GM19452 (cell line): ENCODE results near the gene NOS1.

ENCODE experiments used
- ATAC-seq: cut with Tn5 transposase; IDR thresholded peaks from one replicate; pipeline ENCODE4 v1.9.1; 2021; ENCODE audit not compliant: unreplicated experiment

The NOS1 gene

DNA sequence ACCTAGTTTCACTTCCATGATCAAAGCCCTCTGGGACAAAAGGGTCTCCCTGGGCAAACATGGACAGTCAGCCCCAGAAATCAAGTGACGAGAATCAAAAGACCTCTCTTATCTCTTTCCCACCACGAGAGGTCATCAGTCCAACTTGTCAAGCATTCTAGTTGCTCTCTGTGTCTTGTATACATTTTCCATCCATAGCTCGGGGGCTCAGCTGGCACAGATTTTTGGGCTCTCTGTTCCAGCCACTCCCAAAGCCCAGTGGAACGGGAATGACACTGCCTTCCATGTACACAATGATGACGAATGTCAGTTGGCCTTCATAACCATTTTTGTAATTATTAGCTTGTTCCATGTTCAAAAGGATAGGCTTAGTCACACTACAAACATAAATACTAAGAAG lies 29.7 kb downstream of the NOS1 start:
- no peak for ATAC-seq

DNA sequence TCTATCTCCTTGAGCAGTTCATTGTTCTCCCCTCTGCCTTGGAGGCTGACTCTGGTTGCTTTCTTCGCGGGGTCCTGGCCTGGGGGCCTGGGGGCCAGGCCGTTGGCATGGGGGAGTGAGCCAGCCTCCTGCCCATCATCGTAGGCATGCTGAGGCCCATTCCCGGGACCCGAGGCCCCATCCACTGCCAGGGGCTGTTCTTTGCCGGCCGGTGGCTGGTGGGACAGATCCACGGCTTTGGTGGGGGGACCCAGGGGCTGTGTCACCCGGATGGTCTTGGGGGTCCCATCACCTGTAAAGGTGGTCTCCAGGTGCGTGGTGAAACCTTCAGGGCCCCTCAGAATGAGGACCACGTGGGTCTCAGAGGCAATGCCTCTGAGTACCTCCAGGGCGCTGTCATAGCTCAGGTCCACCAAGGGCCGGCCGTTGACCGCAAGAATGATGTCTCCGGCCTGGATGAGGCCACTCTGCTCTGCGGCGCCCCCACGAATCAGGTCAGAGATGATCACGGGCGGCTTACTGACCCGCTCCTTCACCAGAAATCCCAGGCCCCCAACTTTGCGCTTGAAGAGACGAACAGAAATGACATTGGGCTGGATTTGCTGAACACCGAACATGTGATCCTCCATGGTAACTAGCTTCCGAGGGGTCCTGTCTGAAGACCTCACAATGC lies 30.8 kb downstream of the NOS1 start:
- ATAC-seq, result no peak

DNA sequence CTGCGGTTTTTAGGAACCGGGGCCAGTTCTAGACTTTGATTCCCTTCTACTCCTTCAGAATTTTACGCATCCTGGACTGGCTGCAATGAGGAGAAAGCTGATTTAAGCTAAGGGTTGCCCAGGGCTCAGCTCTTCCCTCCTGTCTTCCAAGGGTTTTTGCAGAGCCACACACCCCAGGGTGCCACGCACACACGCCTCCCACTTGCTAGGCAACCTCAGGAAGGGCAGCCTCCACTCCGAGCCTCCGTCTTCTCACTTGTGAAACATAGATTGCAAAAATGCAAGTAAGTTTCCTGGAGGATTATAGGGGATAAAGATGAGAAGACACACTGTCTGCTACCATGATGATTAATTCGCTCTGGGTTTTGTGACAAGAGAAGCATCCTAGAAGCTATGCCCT lies 31.7 kb downstream of the NOS1 start:
- ATAC-seq, result no peak

DNA sequence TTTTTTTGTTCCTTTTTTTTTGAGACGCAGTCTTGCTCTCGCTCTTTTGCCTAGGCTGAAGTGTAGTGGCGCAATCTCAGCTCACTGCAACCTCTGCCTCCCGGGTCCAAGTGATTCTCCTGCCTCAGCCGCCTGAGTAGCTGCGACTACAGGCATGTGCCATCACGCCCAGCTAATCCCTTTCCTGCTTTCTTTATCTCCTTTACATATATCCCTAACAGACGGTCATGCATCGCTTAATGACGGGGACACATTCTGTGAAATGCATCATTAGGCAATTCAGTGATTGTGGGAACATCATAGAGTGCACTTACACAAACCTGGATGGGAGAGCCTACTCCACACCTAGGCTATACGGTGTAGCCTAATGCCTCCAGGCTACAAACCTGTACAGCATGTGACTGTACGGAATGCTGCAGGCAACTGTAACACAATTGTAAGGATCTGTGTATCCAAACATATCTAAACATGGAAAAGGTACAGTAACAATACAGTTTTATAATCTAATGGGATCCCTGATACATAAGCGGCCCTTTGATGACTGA lies 32.8 kb downstream of the NOS1 start:
- ATAC-seq, result no peak

DNA sequence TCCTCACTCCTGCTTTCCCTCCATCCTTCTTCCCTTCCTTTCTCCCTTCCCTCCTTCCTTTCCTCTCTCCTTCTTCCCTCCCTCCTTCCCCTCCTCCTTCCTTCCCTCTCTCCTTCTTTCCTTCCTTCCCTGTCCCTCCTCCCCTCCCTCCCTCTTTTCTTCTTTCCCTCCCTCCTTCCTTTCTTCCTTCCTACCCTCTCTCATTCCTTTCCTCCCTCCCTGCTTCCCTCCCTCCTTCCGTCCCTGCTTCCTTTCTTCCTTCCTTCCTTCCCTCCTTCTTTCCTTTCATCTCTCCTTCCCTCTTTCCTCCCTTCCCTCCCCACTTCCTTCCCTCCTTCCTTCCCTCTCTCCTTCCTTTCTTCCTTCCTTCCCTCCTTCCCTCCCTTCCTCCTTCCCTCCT lies 39.0 kb downstream of the NOS1 start:
- ATAC-seq, result no peak

DNA sequence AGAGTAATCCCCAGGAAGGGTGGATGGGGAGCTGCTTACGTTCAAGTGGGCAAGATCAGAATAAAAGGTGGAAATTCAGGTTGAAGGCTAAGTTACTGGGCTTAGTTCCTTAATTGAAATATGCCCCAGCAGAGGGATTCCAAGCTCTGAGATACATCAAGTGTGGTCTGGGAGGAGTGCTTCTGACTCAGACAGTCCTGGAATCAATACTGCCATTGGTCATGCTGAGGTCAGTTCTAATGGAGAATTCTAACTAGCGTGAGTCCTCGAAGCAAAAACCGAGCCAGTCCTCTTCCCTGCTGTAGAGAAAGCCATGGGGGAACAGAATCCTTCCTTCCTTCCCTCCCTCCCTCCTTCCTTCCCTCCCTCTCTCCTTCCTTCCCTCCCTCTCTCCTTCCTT lies 39.9 kb downstream of the NOS1 start:
- ATAC-seq, result no peak

DNA sequence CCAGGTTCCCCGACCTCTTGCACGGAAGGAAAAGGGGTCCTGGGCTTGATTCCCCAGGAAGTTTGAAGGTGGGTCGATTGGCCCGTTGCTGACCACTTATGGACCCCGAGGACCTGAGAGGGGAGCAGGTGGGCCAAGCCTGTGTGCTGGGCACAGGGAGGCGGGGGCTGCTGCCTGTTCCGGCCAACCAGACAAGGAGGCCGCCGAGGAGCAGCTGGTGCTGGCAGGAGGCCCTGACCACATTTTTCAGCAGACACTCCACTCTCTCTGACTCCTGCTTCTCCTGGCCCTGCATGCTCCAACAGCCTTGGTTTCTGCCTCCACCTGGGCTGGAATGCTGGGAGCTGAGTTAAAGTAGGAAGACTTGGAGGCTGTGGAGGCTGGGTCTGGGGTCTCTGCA lies 42.8 kb downstream of the NOS1 start:
- no peak for ATAC-seq

DNA sequence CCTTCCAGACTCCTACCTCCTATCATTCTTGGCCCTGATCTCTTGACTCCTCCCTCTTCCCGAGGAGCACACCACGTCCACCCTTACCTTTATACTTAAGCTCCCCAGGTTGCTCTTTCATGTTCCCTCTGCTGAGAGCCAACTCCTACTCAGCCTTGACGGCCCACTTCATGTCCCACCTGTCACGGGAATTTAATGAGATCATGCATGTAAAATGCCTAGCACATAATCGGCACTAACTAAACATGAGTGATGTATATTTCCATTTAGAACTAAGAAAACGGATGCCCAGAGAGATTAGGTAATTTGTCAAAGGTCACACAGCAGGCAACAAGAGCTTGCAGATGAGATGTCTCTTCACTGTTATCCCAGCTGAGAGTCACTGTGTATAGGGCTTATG lies 45.1 kb downstream of the NOS1 start:
- no peak for ATAC-seq

DNA sequence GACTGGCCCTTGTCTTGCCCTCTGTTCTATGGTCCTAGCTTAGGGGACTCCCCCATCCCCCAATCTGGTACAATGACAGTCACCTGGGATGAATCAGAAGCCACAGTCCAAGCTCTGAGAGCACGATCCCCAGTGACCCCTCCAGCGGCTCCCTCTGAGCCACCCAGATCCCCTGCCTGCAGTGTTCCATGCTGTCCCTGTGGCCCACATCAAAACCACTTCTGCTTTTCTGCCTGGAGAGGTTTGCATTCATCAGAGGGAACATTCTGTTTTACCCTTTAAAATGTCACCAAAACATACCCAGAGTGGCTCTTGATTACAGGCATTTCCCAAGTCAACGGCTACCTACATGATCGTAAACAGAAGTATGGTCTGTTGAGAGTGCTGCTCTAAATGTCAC lies 47.5 kb downstream of the NOS1 start:
- no peak for ATAC-seq

DNA sequence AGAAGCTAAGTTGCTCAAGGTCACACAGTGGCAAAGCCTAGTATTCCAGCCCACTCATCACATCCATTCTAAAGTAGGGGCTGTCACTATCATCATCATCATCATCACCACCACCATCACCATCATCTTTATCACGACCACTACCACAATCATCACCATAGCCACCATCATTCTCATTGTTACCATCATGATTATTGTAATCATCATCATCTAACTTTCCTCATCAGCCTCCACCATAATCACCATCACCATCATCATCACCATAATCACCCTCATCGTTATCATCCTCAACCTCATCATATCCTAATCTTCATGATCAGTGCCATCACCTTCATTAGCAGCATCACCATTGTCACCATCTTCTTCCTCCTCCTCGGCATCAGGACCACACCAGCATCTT lies 48.7 kb downstream of the NOS1 start:
- no peak for ATAC-seq

DNA sequence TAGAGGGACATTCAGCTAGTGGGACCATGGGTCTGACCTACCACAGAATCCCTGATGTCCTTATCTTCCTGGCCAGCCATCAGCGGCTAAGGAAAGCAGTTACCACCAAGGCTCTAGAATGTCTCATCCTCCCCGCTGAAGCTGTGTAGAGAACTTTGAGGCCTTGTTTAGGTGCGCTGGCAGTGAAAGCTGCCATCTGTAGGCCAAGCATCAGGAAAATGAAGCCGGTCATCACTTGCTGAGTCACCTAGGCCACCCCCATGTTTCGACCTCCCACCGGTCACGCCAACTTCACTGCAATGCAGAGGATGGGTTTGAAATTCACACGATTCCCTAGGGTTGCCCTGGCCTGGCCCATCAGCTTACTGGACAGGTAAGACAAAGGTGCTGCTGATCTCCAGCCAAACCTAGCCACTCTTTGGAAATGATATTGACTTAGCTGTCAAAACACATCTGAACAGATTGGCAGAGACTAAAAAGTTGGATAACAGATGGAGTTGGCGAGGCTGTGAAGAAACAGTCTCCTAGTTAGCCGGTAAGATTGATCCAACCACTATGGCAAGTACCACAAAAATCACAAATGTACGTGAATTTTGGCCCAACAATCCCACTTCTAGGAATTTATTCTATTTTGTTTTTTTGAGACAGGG lies 52.0 kb downstream of the NOS1 start:
- ATAC-seq, result no peak

DNA sequence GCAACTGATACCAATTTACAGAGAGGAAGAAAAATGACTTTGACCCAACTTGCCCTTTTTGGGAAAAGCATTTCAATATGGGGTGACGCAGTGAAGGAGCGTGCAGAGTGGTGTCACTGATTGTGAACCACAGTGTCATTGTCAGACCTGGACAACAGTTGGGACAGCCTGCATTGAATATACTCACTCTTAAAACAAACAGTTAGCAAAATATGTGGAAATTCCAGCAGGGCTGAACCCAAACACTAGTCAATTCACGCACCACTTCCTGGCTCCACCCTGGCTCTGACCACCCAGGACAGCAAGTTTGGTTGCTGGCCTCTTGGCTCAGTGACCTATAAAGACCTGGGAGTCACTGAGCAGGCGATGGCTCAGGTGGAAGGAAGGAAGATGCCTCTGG lies 61.3 kb downstream of the NOS1 start:
- no peak for ATAC-seq

DNA sequence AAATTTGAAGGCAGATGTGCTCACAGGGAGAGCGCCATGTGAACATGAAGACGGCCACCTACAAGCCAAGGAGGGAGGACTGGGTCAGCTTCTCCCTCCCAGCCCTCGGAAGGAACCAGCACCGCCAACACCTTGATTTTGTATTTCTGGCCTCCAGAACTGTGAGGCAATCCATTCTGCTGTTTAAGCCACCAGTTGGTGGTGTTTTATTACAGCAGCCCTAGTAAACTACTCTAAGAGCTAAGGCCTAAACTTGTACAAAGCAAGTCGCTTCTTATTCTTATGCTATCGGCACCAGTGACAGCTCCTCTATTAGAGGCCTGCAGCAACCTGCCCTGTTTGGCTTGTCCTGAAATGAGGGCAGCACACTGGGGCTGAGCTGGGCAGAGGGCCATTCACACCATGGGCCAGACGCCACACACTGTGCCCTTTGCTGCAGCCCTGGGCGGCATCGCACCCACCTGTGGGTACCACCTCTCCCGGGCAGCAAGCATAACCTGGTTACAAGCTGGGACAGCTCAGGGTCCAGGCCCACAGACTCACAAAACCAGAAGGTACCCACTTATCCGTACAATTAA lies 62.7 kb downstream of the NOS1 start:
- ATAC-seq, result no peak

DNA sequence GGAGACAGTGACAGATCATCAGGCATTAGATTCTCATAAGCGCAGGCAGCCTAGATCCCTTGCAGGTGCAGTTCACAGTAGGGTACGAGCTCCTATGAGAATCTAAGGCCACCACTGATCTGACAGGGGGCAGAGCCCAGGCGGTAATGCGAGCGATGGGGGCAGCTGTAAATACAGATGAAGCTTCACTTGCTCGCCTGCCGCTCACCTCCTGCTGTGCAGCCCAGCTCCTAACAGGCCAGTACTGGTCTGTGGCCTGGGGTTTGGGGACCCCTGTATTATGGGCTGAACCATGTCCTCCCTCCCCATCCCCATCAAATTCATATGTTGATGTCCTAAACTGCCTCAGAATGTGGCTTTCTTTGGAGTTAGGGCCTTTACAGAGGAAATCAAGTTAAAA lies 63.2 kb downstream of the NOS1 start:
- no peak for ATAC-seq

DNA sequence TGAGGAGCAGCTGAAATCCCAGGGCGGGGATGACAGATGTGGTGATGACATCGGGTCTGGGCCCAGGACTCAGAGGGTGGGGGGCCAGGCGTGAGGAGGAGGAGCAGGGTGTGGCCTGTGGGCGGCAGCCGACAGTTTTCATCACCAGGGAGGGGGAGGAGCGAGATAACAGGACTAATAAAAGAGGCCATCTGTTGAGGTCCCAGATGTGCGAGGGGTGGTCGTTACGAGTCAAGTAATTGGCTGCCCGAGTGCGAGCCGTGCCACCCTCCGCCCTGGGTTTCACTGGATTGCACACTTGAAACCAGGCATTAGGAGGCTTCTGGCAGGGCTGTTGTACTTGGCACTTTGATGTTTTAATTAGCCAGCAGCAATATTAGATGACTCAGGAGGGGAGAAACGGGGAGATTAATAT lies 67.2 kb downstream of the NOS1 start:
- no peak for ATAC-seq

DNA sequence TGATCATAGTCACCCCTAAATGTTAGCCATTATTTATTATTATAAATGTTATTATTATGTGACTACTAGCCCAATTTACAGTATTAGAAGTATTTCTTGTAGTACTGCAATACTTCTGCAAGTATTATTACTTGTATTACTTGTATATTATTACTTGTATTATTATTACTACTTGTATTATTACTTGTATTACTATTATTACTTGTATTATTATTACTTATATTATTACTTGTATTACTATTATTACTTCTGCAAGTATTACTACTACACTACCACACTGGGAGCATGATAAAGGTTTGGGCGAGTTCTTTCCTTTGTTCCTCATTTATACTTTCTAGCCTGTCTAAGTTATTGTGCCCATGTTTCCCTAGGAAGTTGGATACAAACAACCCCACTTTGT lies 67.9 kb downstream of the NOS1 start:
- ATAC-seq, result no peak

DNA sequence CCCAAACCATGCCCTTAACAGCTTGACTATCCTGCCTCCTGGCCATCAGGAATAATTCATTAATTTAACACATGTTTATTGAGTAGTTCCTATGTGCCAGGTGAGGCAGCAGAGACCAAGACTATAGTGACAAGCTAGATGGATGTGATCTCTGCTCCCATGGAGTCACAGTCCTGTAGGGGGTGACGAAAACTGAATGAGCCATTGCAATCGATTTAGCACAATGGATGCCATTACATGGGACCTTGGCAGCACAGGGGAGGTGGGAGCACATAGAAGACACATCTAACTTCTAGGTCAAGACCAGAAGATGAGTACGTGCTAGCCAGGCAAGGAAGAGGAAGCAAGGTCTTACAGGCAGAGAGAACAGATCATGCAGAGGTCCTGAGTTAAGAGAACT lies 68.7 kb downstream of the NOS1 start:
- no peak for ATAC-seq

DNA sequence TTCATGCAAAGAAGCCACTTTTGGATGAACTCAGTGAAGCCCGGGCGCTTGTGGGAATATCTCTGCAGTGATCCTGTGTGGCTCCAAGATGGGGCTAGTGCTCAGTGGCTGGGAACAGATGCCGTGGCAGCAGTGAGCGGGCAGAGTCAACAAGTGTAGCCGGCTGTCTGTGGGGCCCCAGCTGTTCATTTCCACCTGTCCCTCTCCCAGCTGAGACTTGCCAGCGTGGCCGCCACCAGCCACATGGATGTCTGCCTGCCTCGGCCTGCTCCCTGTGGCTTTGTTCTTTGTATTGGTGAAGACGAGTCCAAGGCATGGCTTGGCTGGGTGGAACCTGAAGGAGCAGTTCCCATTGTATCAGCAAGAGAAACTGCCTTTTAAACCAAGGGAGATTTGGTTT lies 77.3 kb downstream of the NOS1 start:
- ATAC-seq, result no peak

DNA sequence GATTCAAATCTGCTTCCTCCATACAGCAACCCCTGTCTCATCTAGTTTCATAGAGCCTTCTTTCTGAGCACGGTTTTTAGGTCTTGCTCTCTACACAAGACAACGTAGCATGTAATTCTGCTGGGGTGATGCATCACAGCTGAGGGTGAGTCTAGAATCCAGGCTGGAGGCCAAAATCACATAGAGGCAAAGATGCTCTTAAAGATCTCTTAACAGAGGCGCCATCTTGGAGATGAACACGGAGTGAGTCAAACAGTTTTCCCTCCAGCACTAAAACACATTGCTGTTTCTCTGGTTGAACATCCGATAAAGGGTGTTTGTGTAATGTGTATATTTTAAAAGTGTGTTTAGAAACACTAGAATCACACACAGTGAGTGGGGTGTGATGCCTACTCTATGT lies 78.9 kb downstream of the NOS1 start:
- ATAC-seq, result no peak

DNA sequence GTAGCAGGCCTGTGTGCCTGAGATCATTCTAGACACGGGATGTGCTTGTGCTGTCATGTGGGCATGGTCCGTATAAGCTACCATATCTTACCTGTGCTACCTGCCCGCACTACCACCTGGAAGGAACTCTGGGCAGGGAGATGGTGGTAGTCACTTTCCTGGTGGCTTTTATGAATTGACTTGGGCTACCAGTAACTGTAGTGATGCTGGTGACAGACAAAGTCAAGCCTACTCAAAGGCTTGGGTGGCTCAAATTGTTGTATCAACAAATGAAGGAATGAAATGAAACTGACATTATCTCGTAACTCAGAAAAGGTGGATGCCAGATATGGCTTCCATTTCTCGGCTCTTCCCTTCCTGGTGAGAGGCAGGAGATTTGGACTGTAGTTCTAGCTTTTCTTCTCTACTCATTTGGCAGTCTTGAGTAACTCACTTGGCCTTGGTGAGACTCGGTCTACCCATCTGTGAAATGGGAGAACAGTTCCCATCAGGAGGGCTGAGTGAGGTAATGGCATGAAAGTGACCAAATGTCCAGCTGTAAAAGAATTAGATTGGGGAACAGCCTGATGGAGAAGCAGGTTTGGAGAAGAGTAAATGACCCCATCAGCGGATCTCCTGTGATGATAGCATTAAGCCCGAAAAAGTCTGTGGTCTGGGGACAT lies 81.3 kb downstream of the NOS1 start:
- no peak for ATAC-seq

DNA sequence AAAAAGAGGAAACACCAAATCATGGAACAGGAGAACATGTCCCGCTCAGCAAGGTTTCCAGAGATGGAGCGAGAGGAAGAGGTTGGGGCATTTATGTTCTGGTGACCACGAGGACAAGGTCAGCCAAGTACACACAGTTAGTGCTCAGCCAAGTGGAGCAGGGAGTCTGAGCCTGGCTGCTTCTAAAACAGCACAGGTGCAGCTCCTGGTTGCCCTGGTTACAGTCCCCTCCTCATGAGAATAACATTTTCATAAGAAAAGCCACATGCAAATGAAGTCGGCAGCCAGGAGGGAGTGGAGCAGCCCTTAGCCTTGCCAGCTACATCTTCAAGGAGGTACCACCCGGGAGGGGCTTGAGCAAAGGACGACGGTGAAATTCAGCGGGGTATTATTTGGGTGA lies 81.8 kb downstream of the NOS1 start:
- ATAC-seq, result no peak

DNA sequence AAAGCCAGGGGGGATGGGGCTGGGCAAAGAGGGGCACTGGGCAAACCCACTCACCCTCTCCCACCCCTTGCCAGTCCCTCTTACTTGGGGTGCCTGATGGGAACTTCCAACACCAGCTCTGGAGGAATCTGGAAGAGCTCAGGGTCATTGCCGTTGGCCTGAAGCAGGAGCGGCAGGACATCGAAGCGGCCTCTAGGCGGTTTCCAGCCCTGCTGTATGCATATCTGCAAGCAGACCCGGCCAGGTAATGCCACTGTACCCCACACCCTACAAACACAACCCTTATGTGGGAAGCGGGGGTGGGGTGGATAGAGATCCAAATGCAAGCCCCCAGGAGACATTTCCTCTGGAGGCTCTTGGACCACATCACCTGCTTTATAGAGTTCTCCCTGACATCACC lies 83.6 kb downstream of the NOS1 start:
- no peak for ATAC-seq
